Measurements from ENCODE around the gene MUC4.

- TF ChIP-seq ESRRG (CRISPR knock-in tag; IDR thresholded peaks at IDR 0.05) (no peak), POU6F1 (CRISPR knock-in tag; IDR thresholded peaks at IDR 0.05; ENCODE audit: borderline replicate concordance, low read depth) (no peak), SNAI2 (CRISPR knock-in tag; IDR thresholded peaks at IDR 0.05) (no peak), ARNTL (CRISPR knock-in tag; IDR thresholded peaks at IDR 0.05; ENCODE audit: borderline replicate concordance, low read depth) (no peak), PATZ1 (CRISPR knock-in tag; IDR thresholded peaks at IDR 0.05; ENCODE audit: borderline replicate concordance) (no peak), RARB (CRISPR knock-in tag; IDR thresholded peaks at IDR 0.05) (no peak)
These were observed 13.5 kb upstream of the MUC4 start for GRCh38 chr3:195825191-195825588.
